Epithelial cell of prostate (primary cell): Measurements from ENCODE around the gene PHF19.

Experiments
- DNase-seq: peaks from one replicate; pipeline ENCODE4 v3.0.0-alpha.2; 2011; ENCODE audit warnings: low read depth, low spot score
- H3K27ac ChIP-seq: fragments of 450-650 bp; 2 replicates; pipeline ENCODE4 v1.5.1; 2017; ENCODE audit warnings: mild to moderate bottlenecking

The PHF19 gene

GRCh38 chr9:120875954-120876841 is 790 bp downstream of the PHF19 start:
- peak overlapping the region; percentile 94 for H3K27ac ChIP-seq
- no peak for DNase-seq

GRCh38 chr9:120875643-120875953 is 1.4 kb downstream of the PHF19 start:
- H3K27ac ChIP-seq: peak overlapping the region; percentile 94
- DNase-seq: no peak

- DNase-seq: no peak
- peak overlapping the region; percentile 94 for H3K27ac ChIP-seq
Measured at GRCh38 chr9:120875195-120875565, 1.8 kb downstream of the PHF19 start.

GRCh38 chr9:120874226-120875194 is 2.5 kb downstream of the PHF19 start:
- peak overlapping the region; percentile 94 for H3K27ac ChIP-seq
- DNase-seq: no peak

- H3K27ac ChIP-seq: peak overlapping the region; percentile 94
- DNase-seq: peak; percentile 58
Measured at GRCh38 chr9:120873512-120873911, 3.5 kb downstream of the PHF19 start.

GRCh38 chr9:120872791-120873502 is 4.0 kb downstream of the PHF19 start:
- no peak for DNase-seq
- peak overlapping the region; percentile 94 for H3K27ac ChIP-seq

- DNase-seq: no peak
- no peak overlapping the region for H3K27ac ChIP-seq
Measured at GRCh38 chr9:120870206-120870605, 6.8 kb downstream of the PHF19 start.

GRCh38 chr9:120869726-120870125 is 7.3 kb downstream of the PHF19 start:
- H3K27ac ChIP-seq: no peak overlapping the region
- DNase-seq: no peak

GRCh38 chr9:120869360-120869687 is 7.7 kb downstream of the PHF19 start:
- H3K27ac ChIP-seq: peak overlapping the region; percentile 53
- no peak for DNase-seq

- H3K27ac ChIP-seq: peak overlapping the region; percentile 53
- peak; percentile 91 for DNase-seq
Measured at GRCh38 chr9:120868676-120869359, 8.2 kb downstream of the PHF19 start.

- peak overlapping the region; percentile 53 for H3K27ac ChIP-seq
- peak; percentile 33 for DNase-seq
Measured at GRCh38 chr9:120868339-120868675, 8.7 kb downstream of the PHF19 start.

- H3K27ac ChIP-seq: peak overlapping the region; percentile 53
- no peak for DNase-seq
Measured at GRCh38 chr9:120867676-120868338, 9.2 kb downstream of the PHF19 start.

- DNase-seq: no peak
- no peak overlapping the region for H3K27ac ChIP-seq
Measured at GRCh38 chr9:120866651-120867050, 10.3 kb downstream of the PHF19 start.

GRCh38 chr9:120865809-120866208 is 11.2 kb downstream of the PHF19 start:
- no peak overlapping the region for H3K27ac ChIP-seq
- no peak for DNase-seq

GRCh38 chr9:120865176-120865575 is 11.8 kb downstream of the PHF19 start:
- no peak overlapping the region for H3K27ac ChIP-seq
- no peak for DNase-seq

GRCh38 chr9:120864719-120865118 is 12.3 kb downstream of the PHF19 start:
- no peak for DNase-seq
- H3K27ac ChIP-seq: no peak overlapping the region

GRCh38 chr9:120863833-120864232 is 13.2 kb downstream of the PHF19 start:
- DNase-seq: no peak
- H3K27ac ChIP-seq: no peak overlapping the region

GRCh38 chr9:120862452-120862851 is 14.5 kb downstream of the PHF19 start:
- no peak for DNase-seq
- no peak overlapping the region for H3K27ac ChIP-seq

- no peak for DNase-seq
Measured at GRCh38 chr9:120861935-120862334, 15.1 kb downstream of the PHF19 start.

GRCh38 chr9:120860083-120860482 is 16.9 kb downstream of the PHF19 start:
- H3K27ac ChIP-seq: no peak overlapping the region
- DNase-seq: no peak

More at GRCh38 chr9:120861935-120862334, 15.1 kb downstream of the PHF19 start:
- no peak overlapping the region for H3K27ac ChIP-seq
